AG09319 (cell line): ENCODE results near the gene THSD4.

ENCODE experiments used
- DNase-seq: peaks from one replicate; pipeline ENCODE4 v3.0.0-alpha.2; 2010; ENCODE audit warnings: low read depth; ENCODE audit errors: extremely low read depth
- TF ChIP-seq, protein P1 (sequence below): IDR thresholded peaks from 2 replicates; pipeline ENCODE4 v1.5.1; 2011; ENCODE audit warnings: low read depth, mild to moderate bottlenecking, inconsistent platforms, low read length, moderate library complexity

The THSD4 gene

DNA sequence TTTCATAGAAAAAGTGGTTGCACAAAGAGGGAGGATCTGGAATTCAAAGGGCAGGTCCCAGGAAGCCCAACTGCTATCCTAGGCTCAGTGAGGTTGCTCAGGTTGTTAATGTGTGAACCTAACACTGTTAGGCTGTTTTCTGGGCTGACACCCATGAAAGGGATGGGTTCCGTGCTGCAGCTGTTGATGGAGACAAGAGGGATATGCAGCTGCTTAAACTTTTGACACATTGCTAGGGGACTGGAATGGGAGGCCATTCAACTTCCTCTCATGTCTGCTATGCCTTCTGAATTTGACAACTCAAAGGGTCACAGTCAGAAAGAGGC is 497.1 kb downstream of the THSD4 start:
- TF ChIP-seq, protein P1, sequence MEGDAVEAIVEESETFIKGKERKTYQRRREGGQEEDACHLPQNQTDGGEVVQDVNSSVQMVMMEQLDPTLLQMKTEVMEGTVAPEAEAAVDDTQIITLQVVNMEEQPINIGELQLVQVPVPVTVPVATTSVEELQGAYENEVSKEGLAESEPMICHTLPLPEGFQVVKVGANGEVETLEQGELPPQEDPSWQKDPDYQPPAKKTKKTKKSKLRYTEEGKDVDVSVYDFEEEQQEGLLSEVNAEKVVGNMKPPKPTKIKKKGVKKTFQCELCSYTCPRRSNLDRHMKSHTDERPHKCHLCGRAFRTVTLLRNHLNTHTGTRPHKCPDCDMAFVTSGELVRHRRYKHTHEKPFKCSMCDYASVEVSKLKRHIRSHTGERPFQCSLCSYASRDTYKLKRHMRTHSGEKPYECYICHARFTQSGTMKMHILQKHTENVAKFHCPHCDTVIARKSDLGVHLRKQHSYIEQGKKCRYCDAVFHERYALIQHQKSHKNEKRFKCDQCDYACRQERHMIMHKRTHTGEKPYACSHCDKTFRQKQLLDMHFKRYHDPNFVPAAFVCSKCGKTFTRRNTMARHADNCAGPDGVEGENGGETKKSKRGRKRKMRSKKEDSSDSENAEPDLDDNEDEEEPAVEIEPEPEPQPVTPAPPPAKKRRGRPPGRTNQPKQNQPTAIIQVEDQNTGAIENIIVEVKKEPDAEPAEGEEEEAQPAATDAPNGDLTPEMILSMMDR: no peak
- no peak for DNase-seq

DNA sequence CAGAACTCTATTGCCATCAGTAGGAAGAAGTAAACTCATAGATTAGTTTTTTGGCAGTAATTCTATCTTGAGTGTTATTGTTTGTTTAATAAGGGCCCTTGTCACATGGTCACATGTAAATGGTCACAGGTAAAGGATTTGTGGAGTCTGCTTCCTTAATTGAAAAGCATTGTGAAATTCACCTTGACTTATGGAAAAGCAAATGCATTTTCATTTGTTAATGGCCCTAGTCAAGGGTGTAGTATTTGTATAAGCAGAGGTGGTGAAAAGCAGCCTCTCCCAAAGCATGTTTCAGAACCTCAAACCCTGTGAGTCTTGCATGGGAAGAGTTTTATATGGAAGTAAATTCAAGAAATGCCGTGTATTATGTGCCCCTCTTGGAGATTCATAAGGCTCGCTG is 497.6 kb downstream of the THSD4 start:
- TF ChIP-seq, protein P1: no peak
- DNase-seq: no peak

DNA sequence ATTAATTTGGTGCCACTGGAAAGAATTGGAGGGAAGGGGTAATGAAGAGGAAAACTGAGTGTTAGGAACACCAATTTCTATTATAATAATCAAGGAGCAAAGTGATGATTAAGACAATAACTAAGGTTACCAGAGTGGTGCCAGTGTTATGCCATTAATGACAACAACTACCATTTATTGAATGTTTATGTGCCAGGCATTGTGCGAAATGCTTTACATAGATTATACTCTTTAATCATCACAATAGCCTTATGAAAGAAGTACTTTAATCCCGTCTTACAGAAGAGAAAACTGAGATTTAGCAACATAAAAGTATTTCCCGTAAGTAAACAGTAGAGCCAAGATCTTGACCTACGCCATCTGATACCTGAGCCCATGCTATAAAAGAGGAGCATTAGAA is 507.8 kb downstream of the THSD4 start:
- no peak for DNase-seq
- TF ChIP-seq, protein P1: no peak

DNA sequence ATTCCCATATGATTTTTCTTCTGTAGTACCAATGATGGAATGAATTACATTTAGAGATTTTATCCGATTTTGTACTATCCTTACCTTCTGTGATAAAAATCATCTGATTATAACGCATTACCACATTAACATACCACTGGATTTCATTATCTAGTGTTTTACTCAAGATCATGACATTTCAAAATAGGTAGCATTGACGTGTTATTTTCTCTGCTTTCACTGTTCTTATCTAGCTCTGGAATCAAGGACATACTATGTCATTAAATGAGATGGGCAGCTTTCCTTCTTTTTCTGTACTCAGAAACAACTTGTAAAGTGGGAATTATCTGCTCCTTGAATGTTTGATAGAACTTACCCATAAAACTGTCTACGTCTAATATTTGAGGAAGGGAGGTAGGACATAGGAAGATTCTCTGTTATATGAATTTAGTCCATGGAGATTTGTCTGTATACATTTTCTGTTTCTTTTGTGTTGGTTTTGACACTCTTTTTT is 511.4 kb downstream of the THSD4 start:
- DNase-seq: no peak
- TF ChIP-seq, protein P1: no peak

DNA sequence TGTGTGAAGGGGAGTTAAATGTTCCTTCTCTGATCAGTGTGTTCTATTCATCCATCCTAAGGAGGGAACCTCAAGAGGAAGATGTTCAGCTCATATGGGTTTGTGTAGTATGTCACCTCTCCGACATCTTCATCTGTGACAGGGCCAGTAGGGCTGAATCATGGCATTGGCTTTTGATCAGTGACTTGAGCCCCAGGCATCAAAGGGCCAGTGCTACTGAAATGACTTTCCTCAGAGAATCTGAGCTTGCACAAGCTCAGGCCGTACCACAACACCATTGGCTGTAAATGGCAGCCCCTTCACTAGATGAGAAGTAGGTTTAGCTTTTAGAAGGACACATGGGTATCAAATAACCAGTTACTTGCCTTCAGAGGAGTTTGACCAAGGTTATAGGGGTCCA is 511.9 kb downstream of the THSD4 start:
- no peak for DNase-seq
- TF ChIP-seq, protein P1: no peak

DNA sequence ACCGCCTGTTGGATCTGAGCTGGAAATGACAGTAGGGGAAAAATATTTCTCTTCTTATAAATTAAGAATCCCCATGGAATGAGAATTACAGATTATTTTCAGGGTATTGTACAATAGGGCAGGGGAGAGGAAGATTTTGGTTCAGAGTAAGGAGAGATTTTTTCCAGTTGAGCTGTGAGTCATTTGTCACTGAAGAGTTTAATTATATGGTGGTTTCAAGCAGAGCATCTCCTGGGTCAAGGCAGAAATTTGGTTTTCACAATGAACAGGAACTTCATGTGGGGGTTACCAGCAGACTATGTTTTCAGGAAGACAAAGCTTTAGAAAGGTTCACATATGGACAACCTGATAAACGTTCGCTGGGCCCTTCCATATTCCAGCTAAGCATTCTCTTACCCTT is 512.3 kb downstream of the THSD4 start:
- no peak for DNase-seq
- TF ChIP-seq, protein P1: no peak

DNA sequence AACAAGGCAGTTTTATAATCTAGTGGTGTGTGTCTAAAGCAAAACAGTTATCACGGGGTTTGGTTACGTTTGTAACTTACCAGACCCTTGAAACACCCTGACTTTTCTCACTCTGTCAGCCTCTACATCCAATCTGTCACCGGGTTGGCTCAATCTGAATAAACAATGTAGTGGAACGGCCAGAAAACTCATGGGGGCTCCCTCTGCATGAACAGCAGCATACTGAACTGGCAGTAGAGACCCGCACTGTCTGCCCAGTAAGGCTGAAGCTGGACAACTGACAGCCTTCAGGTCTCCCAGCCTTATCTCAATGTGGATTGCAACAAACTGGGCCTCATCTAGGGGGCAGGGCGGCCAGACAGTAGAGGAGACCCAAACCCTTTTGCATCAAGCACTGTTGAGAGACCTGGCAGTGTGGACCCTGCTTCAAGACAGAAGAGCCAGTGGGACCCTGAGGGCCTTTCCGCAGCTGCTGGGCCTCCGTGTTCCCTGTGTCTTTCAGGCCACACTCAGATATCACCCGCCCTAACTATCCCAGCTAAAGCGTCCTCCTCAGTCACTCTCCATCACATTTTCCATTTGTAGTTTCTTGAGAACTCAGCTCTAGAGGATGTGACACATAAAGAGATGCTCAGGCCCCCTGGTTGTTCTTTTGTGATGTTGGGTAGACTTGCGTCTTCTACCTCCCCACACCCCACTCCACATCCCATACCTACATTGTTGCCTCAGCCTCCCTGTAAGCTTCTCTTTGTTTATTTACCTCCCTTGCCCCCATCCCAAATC is 513.9 kb downstream of the THSD4 start:
- no peak for DNase-seq
- TF ChIP-seq, protein P1: no peak
